Hematopoietic multipotent progenitor cell treated with erythropoietin and hydrocortisone succinate and interleukin-3 and kit ligand, for 17 days (in vitro differentiated cells): ENCODE data around the gene DYSF.
"Not testable (repeated sequence)": the region's sequence is repeated elsewhere in the genome, so short reads cannot be mapped to it uniquely, and the experiment has no call there.

Experiments used
- DNase-seq: peaks from one replicate; pipeline ENCODE4 v3.0.0-alpha.2; 2015; ENCODE audit warnings: low spot score

DYSF gene

GRCh38 chr2:71453404-71454220 lies at the start of gene DYSF:
Gene DYSF (plus strand): TSS chr2:71453561.
- DNase-seq: peak; percentile 69

GRCh38 chr2:71409611-71410010 lies 43.8 kb upstream of the DYSF start:
- no peak for DNase-seq

- DNase-seq: no peak
Measured at GRCh38 chr2:71410696-71411095, 42.7 kb upstream of the DYSF start.

GRCh38 chr2:71416866-71417265 lies 36.5 kb upstream of the DYSF start:
- not testable (repeated sequence) for DNase-seq

GRCh38 chr2:71417300-71418202 lies 35.8 kb upstream of the DYSF start:
- DNase-seq: peak; percentile 46

GRCh38 chr2:71419145-71419544 lies 34.2 kb upstream of the DYSF start:
- DNase-seq: peak; percentile 25

- DNase-seq: no peak
Measured at GRCh38 chr2:71419976-71420375, 33.4 kb upstream of the DYSF start.

- no peak for DNase-seq
Measured at GRCh38 chr2:71422786-71423185, 30.6 kb upstream of the DYSF start.

GRCh38 chr2:71423817-71424420 lies 29.4 kb upstream of the DYSF start:
- no peak for DNase-seq

- no peak for DNase-seq
Measured at GRCh38 chr2:71426721-71427120, 26.6 kb upstream of the DYSF start.

GRCh38 chr2:71428472-71429383 lies 24.6 kb upstream of the DYSF start:
- no peak for DNase-seq

GRCh38 chr2:71445142-71445541 lies 8.2 kb upstream of the DYSF start:
- not testable (repeated sequence) for DNase-seq

GRCh38 chr2:71446505-71446904 lies 6.9 kb upstream of the DYSF start:
- no peak for DNase-seq

GRCh38 chr2:71449343-71449742 lies 4.0 kb upstream of the DYSF start:
- DNase-seq: no peak

GRCh38 chr2:71451705-71452104 lies 1.7 kb upstream of the DYSF start:
- DNase-seq: no peak

- peak; percentile 44 for DNase-seq
Measured at GRCh38 chr2:71452565-71452964, 796 bp upstream of the DYSF start.

- peak; percentile 47 for DNase-seq
Measured at GRCh38 chr2:71454221-71455010, 1.1 kb downstream of the DYSF start.

- DNase-seq: no peak
Measured at GRCh38 chr2:71455011-71455740, 1.8 kb downstream of the DYSF start.

GRCh38 chr2:71455741-71456569 lies 2.6 kb downstream of the DYSF start:
- DNase-seq: no peak
